Measurements from ENCODE around the gene SMARCA2. TPM values are rescaled to one million over a fixed set of nuclear protein-coding genes. Genes with fewer than 3 reads are reported as not detected.

The SMARCA2 gene
- total and polyA plus RNA-seq, 5 experiments from 2014 or later, result 36.1 to 238 (median 78.7) TPM

DNA sequence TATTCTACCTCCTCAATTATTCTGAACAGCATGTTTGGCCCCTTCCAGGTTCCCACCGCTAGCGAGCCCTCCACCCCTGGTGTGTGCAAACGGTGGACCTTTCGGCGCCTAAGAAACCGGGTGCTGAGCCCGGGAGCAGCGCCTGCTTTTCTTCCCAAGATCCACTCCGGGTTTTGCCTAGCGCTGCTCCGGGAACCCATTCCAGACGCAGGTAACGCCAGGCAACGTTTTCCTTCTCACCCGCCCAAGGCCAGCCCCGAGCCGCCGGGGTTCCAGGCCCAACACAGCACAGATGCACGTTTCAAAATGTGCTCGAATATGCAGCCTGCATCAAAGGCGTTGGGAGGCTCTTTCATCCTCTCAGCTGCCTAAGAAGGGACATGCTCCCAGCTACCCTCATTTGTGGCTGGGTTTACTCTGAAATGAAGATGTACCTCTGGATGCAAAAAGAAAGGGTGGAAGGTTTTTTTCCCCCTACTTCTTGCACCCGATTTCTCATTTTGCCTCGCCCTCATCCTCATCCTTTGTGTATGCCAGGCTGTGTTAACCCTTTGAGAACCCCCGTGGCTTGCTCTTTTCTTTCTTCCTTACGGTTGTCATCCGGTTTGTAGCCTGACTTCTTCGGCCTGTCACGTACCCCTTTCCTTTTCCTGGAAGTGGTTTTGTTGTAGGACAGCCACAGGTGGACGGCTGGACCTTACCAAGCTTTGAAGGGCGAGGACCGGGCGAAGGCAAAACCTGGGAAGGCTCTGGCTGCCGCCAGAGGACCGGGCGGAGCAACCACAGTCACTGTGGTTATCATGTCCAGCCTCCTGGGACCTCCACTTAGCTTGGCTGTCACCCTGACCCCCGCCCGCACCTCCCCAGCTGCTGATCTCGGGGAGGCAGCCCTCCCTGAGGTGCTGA, 226.9 kb downstream of the SMARCA2 start:
- DNase-seq (peak in 9 of 10 donors; percentile 7 to 52 (median 20)), ATAC-seq (peak; percentile 82 to 85)
- peak overlapping the region; percentile 61 to 80 (median 76) for H3K4me3 Mint-ChIP-seq
- peak overlapping the region in 3 of 10 donors; percentile 52 to 61 (median 55) for H3K27ac Mint-ChIP-seq
- peaks cover 2 to 15% (median 8%) of the 10 kb centered on the region in 9 donors for H3K9me3 Mint-ChIP-seq
- peaks cover 0 to 13% (median 8%) of the 10 kb centered on the region in 3 donors for H3K36me3 Mint-ChIP-seq
- peaks cover 12 to 55% (median 16%) of the 10 kb centered on the region in 5 donors for H3K27me3 Mint-ChIP-seq
- H3K4me1 Mint-ChIP-seq, result peaks cover 9 to 18% (median 16%) of the 10 kb centered on the region in 4 donors
- POLR2A ChIA-PET, result no interaction called here

DNA sequence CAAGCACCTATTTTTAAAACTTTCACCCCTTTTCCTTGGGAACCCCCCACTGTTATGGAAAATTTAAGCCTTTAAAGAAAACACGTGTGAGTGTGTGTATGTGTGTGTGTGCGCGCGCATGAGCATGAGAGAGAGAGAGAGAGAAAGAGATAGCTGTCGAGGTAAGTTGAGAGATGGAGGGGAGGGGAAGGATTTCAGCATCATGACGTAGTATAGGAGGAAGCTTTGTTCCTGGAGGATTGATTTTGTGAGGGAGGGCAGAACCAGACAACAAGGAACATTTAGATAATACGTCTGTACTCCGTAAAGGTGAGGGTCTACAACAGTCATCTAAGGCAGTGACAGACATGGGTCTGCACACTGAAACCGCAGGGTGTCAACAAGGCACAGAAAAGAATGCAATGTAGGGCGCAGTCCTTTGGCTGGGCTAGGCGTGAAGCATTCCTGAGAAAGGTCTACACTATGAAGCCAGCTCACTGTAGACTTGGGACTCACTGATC, 227.7 kb downstream of the SMARCA2 start:
- peak overlapping the region in 9 of 10 donors; percentile 5 to 80 (median 68) for H3K4me3 Mint-ChIP-seq

More for the DNA sequence above, 227.7 kb downstream of the SMARCA2 start:
- Mint-ChIP-seq H3K27me3 (peaks cover 12 to 55% (median 16%) of the 10 kb centered on the region in 5 donors), H3K9me3 (peaks cover 2 to 15% (median 8%) of the 10 kb centered on the region in 9 donors), H3K4me1 (peaks cover 9 to 18% (median 16%) of the 10 kb centered on the region in 4 donors), H3K36me3 (peaks cover 2 to 13% (median 8%) of the 10 kb centered on the region in 3 donors), H3K27ac (peak overlapping the region in 3 of 10 donors; percentile 2 to 69 (median 7))
- DNase-seq (no peak), ATAC-seq (no peak)
- POLR2A ChIA-PET, result no interaction called here
